Adrenal gland (tissue), 12 donors: ENCODE measurements around the gene DOCK8. TPM values are rescaled to one million over a fixed set of nuclear protein-coding genes. Genes with fewer than 3 reads are reported as not detected.
A peak's percentile ranks its signal among the peaks of the same experiment; 100 is the strongest.

Source experiments
- DNase-seq, 7 donors: peaks; one replicate each; pipeline ENCODE4 v3.0.0-alpha.2; 2019 to 2020
- H3K27ac ChIP-seq, 5 donors: fragments of 200-600 bp; sonication (generic) in 4 of 5; 1 replicate in 3 of 5; 2 replicates in 2 of 5; pipeline versions ENCODE4 v1.5.1 to v1.8.0; 2016 to 2020; ENCODE audit warnings: mild to moderate bottlenecking in 1 of 5
- H3K27me3 ChIP-seq: fragments of 200-600 bp; 2 replicates; pipeline ENCODE4 v1.8.0; 2021
- H3K36me3 ChIP-seq, 2 donors: fragments of 200-600 bp; replicated peaks in 1 of 2; 1 replicate in 1 of 2; 2 replicates in 1 of 2; pipeline versions ENCODE4 v1.5.1 to v1.8.0; 2018 to 2022
- H3K4me1 ChIP-seq, 2 donors: fragments of 200-600 bp; replicated peaks in 1 of 2; 1 replicate in 1 of 2; 2 replicates in 1 of 2; pipeline versions ENCODE4 v1.5.1 to v1.8.0; 2018 to 2021
- H3K4me3 ChIP-seq, 4 donors: fragments of 200-600 bp; sonication (generic) in 3 of 4; one replicate each; pipeline ENCODE4 v1.5.1; 2016 to 2018
- H3K9me3 ChIP-seq, 3 donors: fragments of 200-600 bp; sonication (generic) in 1 of 3; replicated peaks in 1 of 3; 1 replicate in 2 of 3; 2 replicates in 1 of 3; pipeline versions ENCODE4 v1.5.1 to v1.8.0; 2016 to 2021
- POLR2A ChIP-seq, 2 donors: fragments of 450-650 bp; IDR thresholded peaks; one replicate each; pipeline ENCODE4 v1.6.1; 2017; ENCODE audit warnings: antibody characterized with exemption in 2 of 2, mild to moderate bottlenecking in 2 of 2, moderate library complexity in 1 of 2
- WGBS, 4 donors: extraction: QIAGEN DNeasy Blood & Tissue Kit in 2 of 4; methylation state at CpG; one replicate each; pipeline versions ENCODE4 v1.1.5 to v1.1.7; 2013 to 2017; 5-methylcytosine and 5-hydroxymethylcytosine counted together
- intact Hi-C, 2 donors: fragments of 100-400 bp; cut with DNase I; formaldehyde crosslinking; loops; one replicate each; pipeline versions ENCODE4 v1.14.1 to v1.15.0; 2022 to 2023
- polyA plus RNA-seq, 3 donors: library from polyadenylated mRNA; stranded (reverse); fragments of 200-250 nt in 2 of 3; fragments of 350-450 nt in 1 of 3; fragmentation: Illumina TruSeq in 1 of 3; extraction: RNeasy Lipid Tissue Mini Kit (QIAGEN cat#74804) in 1 of 3; gene quantifications; one replicate each; pipeline ENCODE4 v1.2.3, GENCODE V29; 2013 to 2014
- total RNA-seq, 9 donors: library from RNA; depleted of rRNA in 4 of 9; stranded (reverse); fragments of >200 nt in 4 of 9; fragments of 120-200 nt in 1 of 9; fragmentation: NEBNext Ultra II Directional in 1 of 9; extraction: Animal tissue kit (Norgen Biotek cat#: 25700) in 1 of 9; gene quantifications; one replicate each; pipeline versions ENCODE4 v1.1.0 to v1.2.4, GENCODE V29; 2013 to 2023
- TF ChIP-seq, protein P1 (sequence below), 6 experiments: fragments of 450-650 bp in 4 of 6; fragments of 200-600 bp in 2 of 6; sonication (generic) in 1 of 6; IDR thresholded peaks; 1 replicate in 5 of 6; 2 replicates in 1 of 6; pipeline versions ENCODE4 v1.5.1 to v1.8.0; 2016 to 2021; ENCODE audit warnings: antibody characterized with exemption in 6 of 6, mild to moderate bottlenecking in 2 of 6, moderate library complexity in 1 of 6
- donor health status: healthy with polysubstance abuse.
- donor health status: Bipolar disorder and iron deficiency.
- donor health status: DM: yes; HTN: yes; CAD: no.
- donor health status: DM: no; HTN: no; CAD: no.
- donor health status: DM: no; HTN: no; CAD: no.
- donor health status: DM: yes; HTN: yes; CAD: no.

Gene DOCK8
- total and polyA plus RNA-seq, 12 donors = 8.3 to 134 (median 40.5) TPM

DNA sequence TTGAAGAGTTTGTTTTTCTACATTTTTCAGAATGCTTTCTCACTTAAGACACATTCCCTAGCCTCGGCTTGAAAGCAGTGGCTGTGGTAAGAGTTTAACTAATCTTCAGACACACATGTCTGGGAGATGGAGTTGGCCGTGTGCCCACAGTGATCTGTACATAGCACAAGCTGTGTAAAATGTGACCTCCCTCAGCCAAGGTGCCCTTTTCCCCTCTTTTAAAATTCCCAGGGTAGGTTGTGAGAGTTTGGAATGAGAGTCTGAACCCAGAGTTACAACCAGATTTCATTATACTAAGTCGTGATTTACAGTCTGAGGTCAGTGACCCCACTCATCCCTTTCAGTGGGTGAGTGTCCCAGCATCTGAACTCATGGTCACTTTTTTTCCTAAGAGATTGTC, 230.4 kb downstream of the DOCK8 start:
- H3K36me3 ChIP-seq = peaks cover 0 to 40% of the 10 kb centered on the region in 2 donors
- H3K27me3 ChIP-seq = no peaks in the 10 kb centered on the region
- no peaks in the 10 kb centered on the region for H3K9me3 ChIP-seq
- H3K4me1 ChIP-seq = peaks cover 0 to 2% of the 10 kb centered on the region in 2 donors
- WGBS, 4 donors = 54 to 67% (median 65%) methylated on average over 3 of the region's 3 CpGs
- DNase-seq = peak in 5 of 7 donors; percentile 44 to 63 (median 48)
- peak overlapping the region in 1 of 5 donors; percentile 14 for H3K27ac ChIP-seq
- TF ChIP-seq, protein P1, sequence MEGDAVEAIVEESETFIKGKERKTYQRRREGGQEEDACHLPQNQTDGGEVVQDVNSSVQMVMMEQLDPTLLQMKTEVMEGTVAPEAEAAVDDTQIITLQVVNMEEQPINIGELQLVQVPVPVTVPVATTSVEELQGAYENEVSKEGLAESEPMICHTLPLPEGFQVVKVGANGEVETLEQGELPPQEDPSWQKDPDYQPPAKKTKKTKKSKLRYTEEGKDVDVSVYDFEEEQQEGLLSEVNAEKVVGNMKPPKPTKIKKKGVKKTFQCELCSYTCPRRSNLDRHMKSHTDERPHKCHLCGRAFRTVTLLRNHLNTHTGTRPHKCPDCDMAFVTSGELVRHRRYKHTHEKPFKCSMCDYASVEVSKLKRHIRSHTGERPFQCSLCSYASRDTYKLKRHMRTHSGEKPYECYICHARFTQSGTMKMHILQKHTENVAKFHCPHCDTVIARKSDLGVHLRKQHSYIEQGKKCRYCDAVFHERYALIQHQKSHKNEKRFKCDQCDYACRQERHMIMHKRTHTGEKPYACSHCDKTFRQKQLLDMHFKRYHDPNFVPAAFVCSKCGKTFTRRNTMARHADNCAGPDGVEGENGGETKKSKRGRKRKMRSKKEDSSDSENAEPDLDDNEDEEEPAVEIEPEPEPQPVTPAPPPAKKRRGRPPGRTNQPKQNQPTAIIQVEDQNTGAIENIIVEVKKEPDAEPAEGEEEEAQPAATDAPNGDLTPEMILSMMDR (IDR thresholded peaks at IDR 0.05) = no peak
- TF ChIP-seq POLR2A (IDR thresholded peaks at IDR 0.05) = no peak
- intact Hi-C loops = no loop called here
- H3K4me3 ChIP-seq = no peak overlapping the region

DNA sequence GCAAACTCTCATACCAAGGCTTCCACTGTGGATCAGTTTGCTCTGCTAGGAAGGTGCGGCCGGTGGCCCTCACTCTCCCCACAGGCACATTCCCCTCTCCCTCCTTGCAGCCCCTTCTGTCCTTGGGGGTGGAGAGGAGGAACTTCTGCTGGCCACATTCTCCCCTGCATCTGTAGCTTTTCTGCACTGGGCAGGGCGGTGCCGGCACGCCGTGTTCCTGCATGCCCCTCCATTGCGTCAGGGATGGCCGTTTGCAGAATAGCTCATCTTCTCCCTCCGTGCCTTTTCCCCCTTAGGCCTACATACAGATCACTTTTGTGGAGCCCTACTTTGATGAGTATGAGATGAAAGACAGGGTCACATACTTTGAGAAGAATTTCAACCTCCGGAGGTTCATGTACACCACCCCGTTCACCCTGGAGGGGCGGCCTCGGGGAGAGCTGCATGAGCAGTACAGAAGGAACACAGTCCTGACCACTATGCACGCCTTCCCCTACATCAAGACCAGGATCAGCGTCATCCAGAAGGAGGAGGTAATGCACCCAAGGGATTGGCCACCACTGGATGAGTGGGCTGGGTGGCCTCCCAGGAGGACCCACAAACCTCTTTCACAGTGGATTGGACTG, 231.5 kb downstream of the DOCK8 start:
- DNase-seq = no peak
- no peaks in the 10 kb centered on the region for H3K27me3 ChIP-seq
- no peak overlapping the region for H3K4me3 ChIP-seq
- no peak overlapping the region for H3K27ac ChIP-seq
- H3K9me3 ChIP-seq = no peaks in the 10 kb centered on the region
- no peaks in the 10 kb centered on the region for H3K4me1 ChIP-seq
- peaks cover 0 to 42% of the 10 kb centered on the region in 2 donors for H3K36me3 ChIP-seq
- intact Hi-C loops = no loop called here
- no peak for TF ChIP-seq POLR2A (IDR thresholded peaks at IDR 0.05)
- TF ChIP-seq, protein P1 (IDR thresholded peaks at IDR 0.05) = no peak
- WGBS, 4 donors = 90 to 95% (median 94%) methylated on average over 14 to 15 of the region's 15 CpGs

DNA sequence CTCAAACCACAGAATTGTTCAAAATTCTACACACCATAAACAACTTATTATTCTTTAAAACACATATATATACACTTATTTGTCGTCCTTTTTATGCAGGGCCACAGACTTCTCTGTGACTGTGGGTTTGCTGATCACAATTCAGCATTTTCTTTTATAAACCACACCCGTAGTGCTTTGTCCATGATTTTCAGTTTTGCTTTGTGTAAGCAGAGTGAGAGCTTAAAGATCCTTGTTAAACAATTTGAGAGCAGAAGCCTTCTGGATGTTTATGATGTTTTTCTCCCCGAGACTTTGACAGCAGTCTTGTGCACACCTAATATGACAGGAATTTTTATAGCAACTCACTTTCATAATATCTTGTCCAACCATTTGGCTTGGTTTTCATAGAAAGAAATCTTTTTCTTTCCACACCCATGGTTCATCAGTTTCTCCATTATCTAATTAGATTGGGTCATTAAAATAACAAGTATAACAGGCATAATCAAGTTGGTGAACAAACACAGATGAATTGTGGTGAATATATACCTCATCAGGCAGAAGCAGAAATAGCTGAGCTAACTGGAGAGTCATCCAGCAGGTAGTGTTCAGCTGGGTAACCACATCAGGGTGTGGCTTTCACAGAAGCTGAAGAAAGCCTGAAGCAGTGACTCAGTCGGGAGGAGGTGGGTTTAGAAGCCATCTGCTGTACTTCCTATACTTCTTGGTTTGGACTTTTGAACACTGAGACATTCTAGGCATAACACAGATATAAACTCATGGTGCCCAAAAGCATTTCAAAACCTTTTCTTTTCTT, 232.8 kb downstream of the DOCK8 start:
- Histone ChIP-seq H3K36me3 (peaks cover 0 to 34% of the 10 kb centered on the region in 2 donors), H3K4me1 (no peaks in the 10 kb centered on the region), H3K9me3 (no peaks in the 10 kb centered on the region), H3K27me3 (no peaks in the 10 kb centered on the region), H3K4me3 (no peak overlapping the region), H3K27ac (no peak overlapping the region)
- TF ChIP-seq, protein P1 (IDR thresholded peaks at IDR 0.05) = no peak
- TF ChIP-seq POLR2A (IDR thresholded peaks at IDR 0.05) = no peak
- 62 to 72% (median 64%) methylated on average over 4 of the region's 4 CpGs for WGBS, 4 donors
- intact Hi-C loops = no loop called here
- DNase-seq = no peak

DNA sequence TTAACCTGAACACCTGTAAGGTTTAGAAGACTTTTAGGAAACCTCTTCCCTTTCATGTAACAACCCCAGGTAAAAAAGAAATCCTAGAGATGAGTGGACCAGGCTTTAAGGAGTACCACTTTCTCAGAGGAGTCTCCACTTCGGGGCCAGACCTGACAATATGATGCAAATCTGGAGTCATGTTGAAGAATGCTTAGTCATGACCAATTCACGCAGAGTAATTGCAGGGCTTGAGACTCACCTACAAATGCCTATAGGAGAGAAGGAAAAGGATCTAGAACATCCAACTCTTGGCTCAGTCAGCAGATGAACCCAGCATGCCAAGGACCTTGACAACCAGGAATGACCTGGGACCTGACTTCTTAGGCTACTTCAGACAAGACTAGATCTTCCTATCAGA, 235.4 kb downstream of the DOCK8 start:
- intact Hi-C loops = no loop called here
- Histone ChIP-seq H3K36me3 (peaks cover 0 to 15% of the 10 kb centered on the region in 2 donors), H3K27ac (no peak overlapping the region), H3K27me3 (no peaks in the 10 kb centered on the region), H3K4me3 (no peak overlapping the region), H3K9me3 (no peaks in the 10 kb centered on the region), H3K4me1 (no peaks in the 10 kb centered on the region)
- TF ChIP-seq, protein P1 (IDR thresholded peaks at IDR 0.05) = no peak
- no peak for TF ChIP-seq POLR2A (IDR thresholded peaks at IDR 0.05)
- 50 to 87% (median 78%) methylated on average over 2 of the region's 2 CpGs for WGBS, 4 donors
- DNase-seq = no peak
